Common myeloid progenitor, CD34-positive (primary cell): ENCODE results near the gene INPPL1.

Experiments
- CTCF ChIA-PET: fragments of 350-600 bp; sonication (Branson Sonifier 250); formaldehyde crosslinking; loops from one replicate; lab custom pipeline; 2021; ENCODE audit warnings: antibody characterized with exemption; lab: Charles Lee
- POLR2A ChIA-PET: fragments of 350-600 bp; sonication (Branson Sonifier 250); formaldehyde crosslinking; loops from one replicate; lab custom pipeline; 2021; ENCODE audit warnings: antibody characterized with exemption; lab: Charles Lee
- DNase-seq, 3 donors: peaks; one replicate each; pipeline versions ENCODE4 v3.0.0 to v3.0.0-alpha.2; 2013
- H3K27ac ChIP-seq, 2 experiments: 1 replicate in 1 of 2; 2 replicates in 1 of 2; pipeline ENCODE4 v1.7.0; 2013; ENCODE audit warnings: inconsistent platforms in 2 of 2, low read length in 2 of 2, mild to moderate bottlenecking in 2 of 2, low read depth in 1 of 2, moderate library complexity in 1 of 2; ENCODE audit not compliant: severe bottlenecking in 2 of 2, insufficient read depth in 1 of 2, poor library complexity in 1 of 2
- H3K27me3 ChIP-seq, 5 experiments: replicated peaks in 2 of 5; 1 replicate in 3 of 5; 2 replicates in 2 of 5; pipeline versions ENCODE4 v1.6.1 to v1.7.0; 2013; ENCODE audit warnings: low read length in 4 of 5, mild to moderate bottlenecking in 2 of 5, moderate library complexity in 2 of 5, inconsistent platforms in 1 of 5; ENCODE audit not compliant: insufficient read depth in 5 of 5, control insufficient read depth in 4 of 5
- H3K36me3 ChIP-seq, 4 experiments: 1 replicate in 2 of 4; 2 replicates in 2 of 4; pipeline versions ENCODE4 v1.6.1 to v1.7.0; 2013; ENCODE audit warnings: low read length in 3 of 4, control low read depth in 1 of 4, mild to moderate bottlenecking in 1 of 4; ENCODE audit not compliant: control insufficient read depth in 4 of 4, insufficient read depth in 4 of 4
- H3K4me1 ChIP-seq, 4 experiments: 1 replicate in 3 of 4; 2 replicates in 1 of 4; pipeline versions ENCODE4 v1.6.1 to v1.7.1; 2013; ENCODE audit warnings: low read length in 3 of 4, mild to moderate bottlenecking in 3 of 4, control low read depth in 1 of 4, inconsistent platforms in 1 of 4, moderate library complexity in 1 of 4; ENCODE audit not compliant: control insufficient read depth in 4 of 4, insufficient read depth in 4 of 4; ENCODE audit errors: control extremely low read depth in 1 of 4
- H3K4me3 ChIP-seq, 7 experiments: 1 replicate in 4 of 7; 2 replicates in 3 of 7; pipeline versions ENCODE4 v1.5.1 to v1.7.0; 2013; ENCODE audit warnings: mild to moderate bottlenecking in 7 of 7, low read length in 6 of 7, moderate library complexity in 6 of 7, inconsistent platforms in 2 of 7, low read depth in 2 of 7, control low read depth in 1 of 7; ENCODE audit not compliant: insufficient read depth in 4 of 7, control insufficient read depth in 1 of 7; ENCODE audit errors: extremely low read depth in 1 of 7
- H3K9me3 ChIP-seq, 5 experiments: 1 replicate in 4 of 5; 2 replicates in 1 of 5; pipeline versions ENCODE4 v1.6.1 to v1.7.1; 2013; ENCODE audit warnings: low read length in 4 of 5, mild to moderate bottlenecking in 2 of 5, inconsistent platforms in 1 of 5, low read depth in 1 of 5, moderate library complexity in 1 of 5; ENCODE audit not compliant: control insufficient read depth in 4 of 5, insufficient read depth in 2 of 5; ENCODE audit errors: control extremely low read depth in 1 of 5
- WGBS: methylation state at CpG from one replicate; pipeline ENCODE4 v1.1.5; 2013; ENCODE audit not compliant: insufficient coverage; 5-methylcytosine and 5-hydroxymethylcytosine counted together

Gene INPPL1

GRCh38 chr11:72283947-72284346 is 59.4 kb downstream of the INPPL1 start:
- peaks cover 0 to 11% (median 1%) of the 10 kb centered on the region in 5 experiments for H3K27me3 ChIP-seq
- ChIA-PET POLR2A (no interaction called here), CTCF (no interaction called here)
- H3K36me3 ChIP-seq: no peaks in the 10 kb centered on the region
- no peak overlapping the region for H3K27ac ChIP-seq
- no peak overlapping the region for H3K4me3 ChIP-seq
- DNase-seq: no peak
- no peaks in the 10 kb centered on the region for H3K4me1 ChIP-seq
- whole genome bisulfite sequencing: 73% methylated on average over 1 of the region's 2 CpGs
- H3K9me3 ChIP-seq: no peaks in the 10 kb centered on the region

DNA sequence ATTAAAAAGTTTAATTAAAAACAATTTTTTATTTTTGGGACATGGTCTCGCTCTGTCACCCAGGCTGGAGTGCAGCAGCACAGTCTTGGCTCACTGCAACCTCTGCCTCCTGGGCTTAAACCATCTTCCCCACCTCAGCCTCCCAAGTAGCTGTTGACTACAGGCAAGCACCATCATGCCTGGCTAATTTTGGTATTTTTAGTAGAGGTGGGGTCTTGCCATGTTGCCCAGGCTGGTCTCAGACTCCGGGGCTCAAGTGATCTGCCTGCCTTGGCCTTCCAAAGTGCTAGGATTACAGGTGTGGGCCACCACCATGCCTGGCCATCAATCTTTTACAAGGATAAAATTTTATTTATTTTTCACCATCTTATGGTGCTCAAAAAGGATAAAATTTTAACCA is 62.7 kb downstream of the INPPL1 start:
- Histone ChIP-seq H3K27ac (no peak overlapping the region), H3K27me3 (peaks cover 0 to 11% (median 0%) of the 10 kb centered on the region in 5 experiments), H3K4me1 (no peaks in the 10 kb centered on the region), H3K36me3 (peaks cover 0 to 3% (median 1%) of the 10 kb centered on the region in 4 experiments), H3K9me3 (no peaks in the 10 kb centered on the region), H3K4me3 (no peak overlapping the region)
- no peak for DNase-seq
- ChIA-PET CTCF (interaction anchor here (0.9 to 4.0 kb wide), 2 partner anchors 13 to 145 kb away, joined by 3 to 20 read pairs; no protein-coding TSS in a partner anchor), POLR2A (no interaction called here)
- WGBS: 100% methylated on average over 1 of the region's 2 CpGs
